Retinal pigment epithelial cell (primary cell): ENCODE results near the gene ASPDH.

Experiments
- DNase-seq: peaks from one replicate; pipeline ENCODE4 v3.0.0-alpha.2; 2010; ENCODE audit warnings: low read depth
- H3K4me3 ChIP-seq: 2 replicates; pipeline ENCODE4 v1.5.1; 2011; ENCODE audit warnings: mild to moderate bottlenecking, low read length, control low read depth, moderate library complexity
- TF ChIP-seq, protein P1 (sequence below): conservative IDR thresholded peaks from 2 replicates; pipeline ENCODE4 v1.5.1; 2011; ENCODE audit warnings: low read depth, low read length, control low read depth, inconsistent platforms

Gene ASPDH

DNA sequence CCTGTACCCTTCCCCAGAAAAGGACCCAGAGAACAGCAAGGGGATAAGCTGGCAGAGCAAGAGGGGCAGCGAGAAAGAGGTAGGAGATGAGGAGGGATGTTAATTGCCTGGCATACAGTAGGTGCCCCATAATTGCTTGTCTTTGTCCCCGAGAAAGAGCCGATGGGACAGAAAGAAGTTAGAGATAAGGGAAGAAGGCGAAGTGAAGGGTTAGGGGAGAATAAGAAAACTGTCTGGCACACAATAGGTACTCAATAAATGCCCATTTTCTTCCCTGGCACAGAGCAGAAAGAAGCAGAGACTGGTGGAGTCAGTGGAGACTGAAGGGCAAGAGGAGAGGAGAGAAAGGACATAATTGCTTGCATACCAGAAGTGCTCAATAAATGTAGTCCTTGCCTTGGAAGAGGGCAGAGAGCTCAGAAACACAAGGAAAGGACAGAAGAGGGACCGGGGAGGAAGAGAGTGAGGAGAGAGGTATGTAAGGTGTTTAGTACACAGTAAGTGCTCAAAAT, 18.6 kb downstream of the ASPDH start:
- no peak overlapping the region for H3K4me3 ChIP-seq
- TF ChIP-seq, protein P1, sequence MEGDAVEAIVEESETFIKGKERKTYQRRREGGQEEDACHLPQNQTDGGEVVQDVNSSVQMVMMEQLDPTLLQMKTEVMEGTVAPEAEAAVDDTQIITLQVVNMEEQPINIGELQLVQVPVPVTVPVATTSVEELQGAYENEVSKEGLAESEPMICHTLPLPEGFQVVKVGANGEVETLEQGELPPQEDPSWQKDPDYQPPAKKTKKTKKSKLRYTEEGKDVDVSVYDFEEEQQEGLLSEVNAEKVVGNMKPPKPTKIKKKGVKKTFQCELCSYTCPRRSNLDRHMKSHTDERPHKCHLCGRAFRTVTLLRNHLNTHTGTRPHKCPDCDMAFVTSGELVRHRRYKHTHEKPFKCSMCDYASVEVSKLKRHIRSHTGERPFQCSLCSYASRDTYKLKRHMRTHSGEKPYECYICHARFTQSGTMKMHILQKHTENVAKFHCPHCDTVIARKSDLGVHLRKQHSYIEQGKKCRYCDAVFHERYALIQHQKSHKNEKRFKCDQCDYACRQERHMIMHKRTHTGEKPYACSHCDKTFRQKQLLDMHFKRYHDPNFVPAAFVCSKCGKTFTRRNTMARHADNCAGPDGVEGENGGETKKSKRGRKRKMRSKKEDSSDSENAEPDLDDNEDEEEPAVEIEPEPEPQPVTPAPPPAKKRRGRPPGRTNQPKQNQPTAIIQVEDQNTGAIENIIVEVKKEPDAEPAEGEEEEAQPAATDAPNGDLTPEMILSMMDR = no peak
- no peak for DNase-seq

DNA sequence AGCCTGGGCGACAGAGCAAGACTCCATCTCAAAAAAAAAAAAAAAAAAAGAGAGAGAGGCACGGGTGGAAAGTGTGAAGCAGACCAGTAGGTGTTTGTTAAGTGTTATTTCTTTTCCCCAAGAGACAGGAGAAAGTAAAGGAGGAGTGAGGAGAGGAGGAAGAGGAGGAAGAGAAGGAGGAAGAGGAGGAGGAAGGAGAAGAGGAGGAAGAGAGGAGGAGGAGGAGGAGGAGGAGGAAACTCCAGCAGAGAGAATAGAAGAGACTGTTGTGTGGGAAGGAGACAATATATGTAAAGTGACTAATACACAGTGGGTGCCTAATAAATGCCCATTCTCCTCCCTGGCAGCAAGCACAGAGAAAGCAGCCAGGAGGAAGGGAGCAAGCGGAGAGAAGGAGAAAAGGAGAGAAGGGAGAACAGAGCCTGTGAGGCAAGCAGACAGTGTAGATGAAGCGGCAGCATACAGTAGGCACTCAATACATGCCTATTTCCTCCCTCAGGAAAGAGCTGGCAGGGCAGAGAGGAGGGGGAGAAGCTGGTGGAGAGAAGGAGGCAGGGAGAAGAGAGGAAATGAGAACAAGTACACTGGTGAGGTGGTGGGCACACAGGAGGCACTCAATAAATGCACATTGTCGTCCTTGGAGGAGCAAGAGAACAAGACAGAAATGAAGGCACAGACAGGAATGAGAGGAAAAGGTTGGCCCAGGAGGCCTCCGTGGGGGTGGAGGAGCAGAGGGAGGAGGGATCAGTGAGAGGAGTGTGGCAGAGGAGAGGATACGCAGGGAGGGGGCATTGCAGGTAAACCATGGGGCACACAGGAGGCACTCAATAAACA, 19.3 kb downstream of the ASPDH start:
- DNase-seq = no peak
- TF ChIP-seq, protein P1 = no peak
- no peak overlapping the region for H3K4me3 ChIP-seq

DNA sequence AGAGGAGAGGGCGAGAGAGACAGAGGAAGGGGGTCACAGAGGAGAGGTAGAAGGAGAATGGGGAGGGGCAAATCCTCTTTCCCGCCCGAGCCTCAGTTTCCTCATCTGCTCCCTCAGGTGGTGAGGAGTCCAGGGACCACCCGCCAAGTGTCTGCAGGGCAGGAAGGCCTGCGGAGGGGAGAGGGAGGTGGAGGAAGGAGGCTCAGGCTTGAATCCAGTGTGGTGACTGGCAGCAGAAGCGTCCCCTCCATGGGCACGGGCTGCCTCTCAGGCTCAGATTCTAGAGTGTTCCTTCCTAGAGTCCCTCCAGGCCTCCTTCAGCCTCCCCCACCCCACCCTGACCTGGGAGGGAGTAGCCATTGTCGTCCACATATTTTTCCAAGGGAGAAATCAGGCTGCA, 20.5 kb downstream of the ASPDH start:
- no peak for DNase-seq
- H3K4me3 ChIP-seq = no peak overlapping the region
- TF ChIP-seq, protein P1 = no peak

DNA sequence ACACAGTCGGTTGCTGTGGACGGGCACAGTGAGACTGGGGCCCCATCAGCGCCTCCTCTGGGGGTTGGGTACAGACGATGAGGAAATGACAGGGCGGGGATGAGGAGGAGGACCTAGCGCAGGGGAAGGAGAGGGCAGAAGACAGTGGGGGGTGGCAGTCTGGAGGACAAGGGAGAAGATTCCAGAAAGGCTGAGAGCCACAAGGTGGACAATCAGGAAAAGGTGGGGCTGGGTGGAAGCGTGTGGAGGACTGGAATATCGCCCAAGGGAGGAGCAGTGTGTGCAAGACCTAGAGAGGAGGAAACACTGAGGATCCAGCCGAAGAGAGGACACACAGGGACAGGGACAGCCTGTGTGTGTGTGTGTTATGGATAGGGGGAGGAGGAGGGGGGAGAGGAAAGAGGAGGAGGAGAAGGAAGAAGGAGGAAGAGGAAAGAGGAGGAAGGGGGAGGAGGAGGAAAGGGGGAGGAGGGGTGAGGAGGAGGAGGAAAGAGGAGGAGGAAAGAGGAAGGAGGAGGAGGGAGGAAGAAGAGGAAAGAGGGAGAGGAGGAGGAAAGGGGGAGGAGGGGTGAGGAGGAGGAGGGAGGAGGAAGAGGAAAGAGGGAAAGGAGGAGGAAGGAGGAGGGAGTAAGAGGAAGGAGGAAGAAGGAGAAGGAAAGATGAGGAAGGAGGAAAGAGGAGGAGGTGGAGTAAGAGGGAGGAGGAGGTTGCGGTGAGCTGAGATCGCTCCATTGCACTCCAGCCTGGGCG, 21.2 kb downstream of the ASPDH start:
- H3K4me3 ChIP-seq = no peak overlapping the region
- TF ChIP-seq, protein P1 = no peak
- no peak for DNase-seq

DNA sequence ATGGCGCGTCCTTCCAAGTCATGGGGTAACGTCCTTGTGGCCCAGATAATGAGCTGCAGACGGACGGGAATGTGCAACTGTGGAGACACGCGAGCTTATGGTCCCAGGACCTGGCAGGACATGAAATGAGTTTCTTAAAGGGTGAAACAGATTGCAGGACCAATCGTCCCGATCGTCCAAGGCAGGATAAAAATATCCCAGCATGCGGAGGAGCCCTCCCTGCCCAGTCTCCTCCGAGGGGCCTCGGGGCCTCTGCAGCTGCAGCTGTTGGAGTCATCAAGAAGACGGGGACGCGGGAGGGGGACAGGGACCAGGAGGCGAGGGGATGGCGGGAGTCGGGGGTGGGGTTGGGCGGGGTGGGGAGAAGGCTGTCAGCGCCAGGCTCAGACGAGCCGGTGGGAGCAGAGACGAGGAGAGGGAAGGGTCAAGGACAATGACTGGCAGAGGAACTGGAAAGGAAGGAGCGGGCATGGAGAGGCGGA, 22.7 kb downstream of the ASPDH start:
- no peak for DNase-seq
- no peak overlapping the region for H3K4me3 ChIP-seq
- TF ChIP-seq, protein P1 = no peak

DNA sequence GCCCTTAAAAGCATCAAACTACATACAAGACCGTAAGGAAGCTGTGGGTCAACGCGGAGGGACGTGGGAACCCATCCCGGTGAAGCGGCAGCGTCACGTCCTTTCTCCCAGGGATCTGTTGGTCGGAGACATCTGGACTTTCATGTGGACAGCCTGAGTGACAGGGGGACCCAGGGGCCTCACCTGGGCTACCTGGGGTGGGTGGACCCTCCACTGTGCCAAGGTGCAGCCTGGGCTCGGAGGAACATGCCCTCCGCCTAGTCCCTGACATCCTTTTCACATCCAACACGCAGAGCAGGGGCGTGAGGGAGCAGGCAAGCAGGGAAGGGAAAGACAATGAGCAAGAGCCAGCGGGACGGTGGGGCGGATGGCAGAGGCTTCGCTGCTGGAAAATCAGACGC, 23.3 kb downstream of the ASPDH start:
- H3K4me3 ChIP-seq = no peak overlapping the region
- TF ChIP-seq, protein P1 = no peak
- no peak for DNase-seq
